HTR-8/SVneo (cell line): ENCODE data around the gene USP33.
"Not testable (repeated sequence)": the region's sequence is repeated elsewhere in the genome, so short reads cannot be mapped to it uniquely, and the experiment has no call there.

Source experiments
- DNase-seq: peaks from one replicate; pipeline ENCODE4 v3.0.0; 2011; ENCODE audit warnings: low spot score, mixed read lengths; ENCODE audit not compliant: insufficient read length
- FAIRE-seq: peaks from 2 replicates; lab custom pipeline; 2011; peaks lifted over from hg19 to GRCh38; lab: Jason Lieb, UNC

Gene USP33

GRCh38 chr1:77759071-77760028 is at the start of gene USP33:
Gene USP33, minus strand, starts transcription at chr1:77759852. Its CDS starts 18,155 bp downstream, at chr1:77741697.
- FAIRE-seq: peak; percentile 38
- DNase-seq: peak; percentile 78

DNA sequence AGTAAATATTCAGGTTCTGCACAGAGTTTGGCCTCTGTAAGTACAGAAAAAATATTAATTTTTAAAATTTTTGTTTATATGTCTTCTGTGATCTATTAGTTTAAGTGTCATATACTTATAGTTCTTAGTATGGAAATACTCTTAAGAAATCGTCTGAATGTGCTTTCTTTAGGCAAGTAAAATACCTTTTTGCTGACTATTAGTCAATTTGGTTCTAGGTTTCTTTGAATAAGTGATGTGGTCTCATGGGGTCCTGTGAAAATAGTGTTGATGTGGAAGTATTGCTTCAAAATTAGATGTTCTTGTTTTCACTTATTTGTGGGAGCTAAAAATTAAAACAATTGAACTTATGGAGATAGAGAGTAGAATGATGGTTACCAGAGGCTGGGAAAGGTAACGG is 43.7 kb upstream of the USP33 start:
- FAIRE-seq: no peak
- no peak for DNase-seq

DNA sequence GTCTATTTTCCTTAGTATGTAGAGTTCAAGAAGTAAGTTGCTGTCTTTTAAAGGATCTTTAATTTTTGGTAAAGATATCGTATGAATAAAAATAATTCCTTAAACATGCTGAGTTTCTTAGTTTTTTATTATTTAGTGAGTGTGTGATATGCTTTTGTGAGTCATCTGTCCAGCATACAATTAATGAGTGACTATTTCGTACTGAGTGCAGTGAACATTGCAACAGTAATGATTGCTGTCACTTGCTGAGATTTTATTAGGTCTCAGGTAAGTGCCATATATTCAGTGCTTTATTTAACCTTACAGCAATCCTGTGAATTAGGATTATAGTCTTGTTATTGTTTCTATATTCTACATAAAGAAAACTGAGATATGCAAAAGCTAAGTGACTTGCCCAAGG is 42.4 kb upstream of the USP33 start:
- DNase-seq (no peak), FAIRE-seq (no peak)

DNA sequence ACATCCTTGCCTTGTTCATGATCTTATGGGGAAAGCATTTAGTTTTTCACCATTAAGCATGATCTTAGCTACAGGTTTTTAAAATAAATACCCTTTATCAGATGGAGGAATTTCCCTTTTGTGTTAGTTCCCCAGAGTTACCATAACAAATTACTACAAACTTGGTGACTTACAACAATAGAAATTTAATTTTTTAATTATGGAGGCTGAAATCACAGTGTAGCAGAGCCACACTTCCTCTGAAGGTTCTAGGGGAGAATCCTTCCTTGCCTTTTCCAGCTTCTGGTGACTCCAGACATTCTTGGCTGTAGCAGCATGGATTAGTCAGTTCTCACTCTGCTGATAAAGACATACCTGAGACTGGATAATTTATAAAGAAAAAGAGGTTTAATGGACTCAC is 38.3 kb upstream of the USP33 start:
- DNase-seq (no peak), FAIRE-seq (no peak)

DNA sequence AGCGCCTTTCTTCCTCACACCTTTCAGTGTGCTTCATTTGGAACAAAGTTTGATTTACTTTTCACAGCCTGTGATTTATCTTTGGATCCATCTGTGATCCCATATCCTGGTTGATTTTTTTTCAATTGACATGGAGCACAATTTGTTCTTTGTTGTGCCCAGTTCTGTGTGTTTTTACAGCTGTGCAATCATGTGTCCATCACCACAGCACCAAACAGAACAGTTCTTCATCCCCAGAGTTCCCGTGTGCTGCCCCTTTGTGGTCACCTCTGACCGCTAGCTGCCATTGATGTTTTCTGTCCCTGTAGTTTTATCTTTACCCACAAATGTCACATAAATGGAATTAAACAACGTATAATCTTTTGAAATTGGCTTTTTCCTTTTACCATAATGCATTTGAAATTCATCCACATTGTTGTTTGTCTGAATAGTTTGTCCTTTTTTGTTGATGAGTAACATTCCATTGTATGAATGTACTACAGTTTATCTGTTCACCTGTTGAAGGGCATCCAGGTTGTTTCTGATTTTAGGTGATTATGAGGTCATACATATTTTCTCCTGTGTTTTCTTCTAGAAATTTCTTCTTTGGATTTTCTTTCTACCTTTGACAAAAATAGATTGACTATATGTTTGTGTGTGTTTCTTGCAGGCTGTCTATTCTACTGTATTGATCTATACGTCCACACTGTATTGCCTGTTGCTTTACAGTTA is 37.2 kb upstream of the USP33 start:
- FAIRE-seq (no peak), DNase-seq (no peak)

DNA sequence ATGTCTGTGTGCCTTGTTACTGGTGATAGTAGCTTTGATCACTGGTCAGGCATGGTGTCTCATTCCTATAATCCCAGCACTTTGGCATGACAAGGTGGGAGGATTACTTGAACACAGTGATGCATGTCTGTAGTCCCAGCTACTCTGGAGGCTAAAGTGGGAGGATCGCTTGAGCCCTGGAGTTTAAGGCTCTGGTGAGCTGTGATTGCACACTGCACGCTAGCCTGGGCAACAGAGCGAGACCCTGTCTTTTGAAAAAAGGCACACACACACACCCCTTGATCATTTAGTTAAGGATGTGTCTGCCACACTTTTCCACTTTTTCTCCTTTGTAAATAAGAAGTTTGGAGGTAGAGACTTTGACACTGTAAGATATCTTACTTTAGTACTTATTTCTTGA is 34.9 kb upstream of the USP33 start:
- FAIRE-seq (no peak), DNase-seq (no peak)

DNA sequence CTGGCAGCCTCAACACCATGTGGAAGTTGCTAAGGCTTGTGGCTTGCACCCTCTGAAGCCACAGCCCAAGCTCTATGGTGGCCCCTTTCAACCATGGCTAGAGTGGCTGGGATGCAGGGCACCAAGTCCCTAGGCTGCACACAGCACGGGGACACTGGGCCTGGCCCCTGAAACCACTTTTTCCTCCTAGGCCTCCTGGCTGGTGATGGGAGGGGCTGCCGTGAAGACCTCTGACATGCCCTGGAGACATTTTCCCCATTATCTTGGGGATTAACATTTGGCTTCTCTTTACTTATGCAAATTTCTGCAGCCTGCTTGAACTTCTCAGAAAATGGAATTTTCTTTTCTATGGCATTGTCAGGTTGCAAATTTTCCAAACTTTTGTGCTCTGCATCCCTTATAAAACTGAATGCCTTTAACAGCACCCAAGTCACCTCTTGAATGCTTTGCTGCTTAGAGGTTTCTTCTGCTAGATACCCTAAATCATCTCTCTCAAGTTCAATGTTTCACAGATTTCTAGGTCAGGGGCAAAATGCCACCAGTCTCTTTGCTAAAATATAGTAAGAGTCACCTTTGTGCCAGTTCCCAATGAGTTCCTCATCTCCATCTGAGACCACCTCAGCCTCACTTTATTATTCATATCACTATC is 26.6 kb upstream of the USP33 start:
- DNase-seq, FAIRE-seq: not testable (repeated sequence)

- no peak for FAIRE-seq
- no peak for DNase-seq
Measured at GRCh38 chr1:77783141-77783540, 23.5 kb upstream of the USP33 start.

- DNase-seq (no peak), FAIRE-seq (no peak)
Measured at GRCh38 chr1:77781683-77782082, 22.0 kb upstream of the USP33 start.

- peak; percentile 80 for DNase-seq
- peak; percentile 51 for FAIRE-seq
Measured at GRCh38 chr1:77779529-77780281, 20.1 kb upstream of the USP33 start, which contains the start of gene MIGA1. Gene MIGA1, plus strand, starts transcription at chr1:77779649. Its CDS starts 3,604 bp downstream, at chr1:77783253.

DNA sequence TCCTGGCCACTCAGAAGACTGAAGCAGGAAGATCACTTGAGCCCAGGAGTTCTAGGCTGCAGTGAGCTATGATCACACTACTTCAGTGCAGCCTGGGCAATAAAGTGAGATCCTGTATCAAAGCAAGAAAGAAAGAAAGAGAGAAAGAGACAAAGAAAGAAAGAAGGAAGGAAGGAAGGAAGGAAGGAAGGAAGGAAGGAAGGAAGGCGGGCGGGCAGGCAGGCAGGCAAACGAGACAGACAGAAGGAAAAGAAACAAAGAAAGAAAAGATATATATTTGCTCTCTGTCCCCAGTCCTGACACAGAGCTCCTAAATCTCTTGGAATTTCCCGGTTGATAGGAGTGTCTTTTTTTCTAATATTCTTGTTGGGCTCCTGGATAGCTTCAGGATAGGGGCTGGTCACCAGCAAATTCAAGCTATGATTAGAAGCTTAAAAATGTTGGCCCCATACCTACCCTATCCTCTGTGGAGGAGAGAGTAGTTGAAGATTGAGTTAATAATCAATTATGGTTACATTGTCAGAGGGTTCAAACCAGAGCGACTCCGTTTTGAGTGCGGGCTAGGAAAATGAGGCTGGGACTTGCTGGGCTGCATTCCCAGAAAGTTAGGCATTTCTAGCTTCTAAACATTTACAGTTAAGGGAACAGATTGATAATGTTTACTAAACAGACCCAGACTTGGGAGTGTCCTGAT is 16.5 kb upstream of the USP33 start:
- no peak for FAIRE-seq

DNA sequence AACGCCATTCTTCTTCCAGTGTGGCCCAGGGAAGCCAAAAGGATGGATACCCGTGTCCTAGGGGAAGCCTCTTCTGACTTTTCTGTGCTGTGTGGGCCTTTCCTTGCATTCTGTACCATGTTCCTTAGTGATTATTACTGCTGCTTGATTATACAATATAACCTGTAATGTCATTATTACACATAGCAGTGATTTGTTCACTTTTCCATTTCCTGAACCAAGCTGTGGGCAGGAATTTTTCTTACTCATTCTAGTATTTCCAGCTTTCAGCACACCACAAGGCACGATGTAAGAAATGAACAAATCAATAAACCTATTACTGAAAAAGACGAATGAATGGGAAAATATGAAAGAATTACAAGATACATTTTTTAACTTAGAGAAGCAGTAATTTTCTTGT is 8.4 kb upstream of the USP33 start:
- FAIRE-seq (no peak), DNase-seq (no peak)

More for the DNA sequence above, 16.5 kb upstream of the USP33 start:
- DNase-seq: no peak

- DNase-seq (peak; percentile 22), FAIRE-seq (no peak)
Measured at GRCh38 chr1:77762072-77762476, 2.4 kb upstream of the USP33 start.

DNA sequence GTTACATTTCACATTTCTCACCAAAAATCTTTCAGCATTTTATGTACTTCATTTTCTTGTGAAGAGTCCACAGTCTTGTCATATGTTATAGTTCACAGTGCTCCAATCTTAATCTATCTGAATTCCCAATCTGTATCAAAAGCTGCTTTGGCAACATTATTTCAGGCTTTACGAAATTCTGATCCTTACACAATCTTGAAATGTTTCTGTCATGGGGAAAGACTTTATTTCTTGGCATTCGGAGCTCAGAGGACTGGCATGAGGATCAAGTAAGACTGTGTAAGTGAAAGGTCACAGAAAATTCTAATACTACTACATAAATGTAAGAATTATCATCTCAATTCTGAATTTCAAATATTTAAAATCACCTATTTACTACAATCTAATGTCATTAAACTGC is 2.0 kb downstream of the USP33 start:
- DNase-seq (no peak), FAIRE-seq (no peak)

DNA sequence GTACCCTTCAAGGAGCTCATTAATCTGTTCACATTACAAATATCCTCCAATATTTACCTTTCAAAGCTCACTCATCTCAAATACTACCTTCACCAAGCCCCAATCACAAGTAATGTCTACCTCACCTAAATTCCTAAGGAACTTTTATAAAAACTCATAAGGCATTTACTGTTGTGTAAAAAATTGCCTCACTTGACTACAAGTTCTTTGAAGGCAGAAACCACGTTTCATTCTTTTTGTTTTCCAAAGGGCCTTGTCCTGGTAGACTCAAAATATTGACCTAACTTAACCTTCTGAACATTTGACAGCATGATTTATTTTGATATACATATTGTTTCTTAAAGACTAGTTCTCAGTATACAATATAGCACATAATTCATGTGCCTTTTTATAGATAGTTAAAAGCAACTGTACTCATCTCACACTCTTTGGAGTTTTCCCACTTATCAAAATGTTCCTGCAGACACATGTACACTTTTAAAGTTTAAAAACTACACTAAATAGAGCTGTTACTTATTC is 2.5 kb downstream of the USP33 start:
- DNase-seq: no peak
- FAIRE-seq: no peak

GRCh38 chr1:77756052-77756754 is 3.4 kb downstream of the USP33 start:
- DNase-seq: no peak
- no peak for FAIRE-seq

- not testable (repeated sequence) for FAIRE-seq, DNase-seq
Measured at GRCh38 chr1:77749489-77749888, 10.2 kb downstream of the USP33 start.

DNA sequence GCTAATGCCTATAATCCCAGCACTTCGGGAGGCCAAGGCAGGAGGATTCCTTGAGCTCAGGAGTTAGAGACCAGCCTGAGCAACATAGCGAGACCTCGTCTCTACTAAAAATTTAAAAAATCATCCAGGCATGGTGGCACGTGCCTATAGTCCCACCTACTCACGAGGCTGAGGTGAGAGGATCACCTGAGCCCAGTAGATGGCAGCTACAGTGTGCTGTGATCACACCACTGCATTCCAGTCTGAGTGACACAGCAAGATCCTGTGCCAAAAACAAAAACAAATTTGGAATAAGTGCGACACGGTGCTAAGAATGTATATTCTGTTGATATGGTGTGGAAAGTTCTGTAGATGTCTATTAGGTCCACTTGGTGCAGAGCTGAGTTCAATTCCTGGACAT is 15.1 kb downstream of the USP33 start:
- no peak for DNase-seq
- no peak for FAIRE-seq
